Measurements from ENCODE around the gene LYST.
A peak's percentile ranks its signal among the peaks of the same experiment; 100 is the strongest.
"Not testable (repeated sequence)": the region's sequence is repeated elsewhere in the genome, so short reads cannot be mapped to it uniquely, and the experiment has no call there.

GRCh38 chr1:235845656-235846107, 21.0 kb downstream of the LYST start:
- TF ChIP-seq, protein P1, sequence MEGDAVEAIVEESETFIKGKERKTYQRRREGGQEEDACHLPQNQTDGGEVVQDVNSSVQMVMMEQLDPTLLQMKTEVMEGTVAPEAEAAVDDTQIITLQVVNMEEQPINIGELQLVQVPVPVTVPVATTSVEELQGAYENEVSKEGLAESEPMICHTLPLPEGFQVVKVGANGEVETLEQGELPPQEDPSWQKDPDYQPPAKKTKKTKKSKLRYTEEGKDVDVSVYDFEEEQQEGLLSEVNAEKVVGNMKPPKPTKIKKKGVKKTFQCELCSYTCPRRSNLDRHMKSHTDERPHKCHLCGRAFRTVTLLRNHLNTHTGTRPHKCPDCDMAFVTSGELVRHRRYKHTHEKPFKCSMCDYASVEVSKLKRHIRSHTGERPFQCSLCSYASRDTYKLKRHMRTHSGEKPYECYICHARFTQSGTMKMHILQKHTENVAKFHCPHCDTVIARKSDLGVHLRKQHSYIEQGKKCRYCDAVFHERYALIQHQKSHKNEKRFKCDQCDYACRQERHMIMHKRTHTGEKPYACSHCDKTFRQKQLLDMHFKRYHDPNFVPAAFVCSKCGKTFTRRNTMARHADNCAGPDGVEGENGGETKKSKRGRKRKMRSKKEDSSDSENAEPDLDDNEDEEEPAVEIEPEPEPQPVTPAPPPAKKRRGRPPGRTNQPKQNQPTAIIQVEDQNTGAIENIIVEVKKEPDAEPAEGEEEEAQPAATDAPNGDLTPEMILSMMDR (IDR thresholded peaks at IDR 0.05; ENCODE audit: low read length): peak; percentile 35
- TF ChIP-seq EZH2 (optimal IDR thresholded peaks at IDR 0.05; ENCODE audit: low read depth, low read length): not testable (repeated sequence)

All from MM.1S (cell line).